DMS53 treated with DMSO at 0.1 percent for 48 hours (cell line): Measurements from ENCODE around the gene SPHK1.

Source experiments
- DNase-seq: peaks from one replicate; lab custom pipeline; 2025; ENCODE audit not compliant: unreplicated experiment; lab: John Stamatoyannopoulos, UW

SPHK1 gene

GRCh38 chr17:76431509-76431908, 47.1 kb downstream of the SPHK1 start:
- no peak for DNase-seq

- no peak for DNase-seq
Observed at GRCh38 chr17:76432004-76432403, 47.6 kb downstream of the SPHK1 start.

- no peak for DNase-seq
Observed at GRCh38 chr17:76432712-76433336, 48.4 kb downstream of the SPHK1 start.

- no peak for DNase-seq
Observed at GRCh38 chr17:76433693-76434092, 49.3 kb downstream of the SPHK1 start.

GRCh38 chr17:76434870-76435269, 50.5 kb downstream of the SPHK1 start:
- no peak for DNase-seq

- DNase-seq: no peak
Observed at GRCh38 chr17:76435751-76436150, 51.3 kb downstream of the SPHK1 start.
